H1 (cell line): Measurements from ENCODE around the gene IFI27L1. TPM values are rescaled to one million over a fixed set of nuclear protein-coding genes. Genes with fewer than 3 reads are reported as not detected.

ENCODE experiments used
- CTCF ChIA-PET: fragments of 300-600 bp; sonication (Branson Sonifier 250); formaldehyde crosslinking; loops from one replicate; lab custom pipeline; 2021; ENCODE audit not compliant: partially characterized antibody; lab: Charles Lee
- POLR2A ChIA-PET: fragments of 300-600 bp; sonication (Branson Sonifier 250); formaldehyde crosslinking; loops from one replicate; lab custom pipeline; 2021; ENCODE audit warnings: inconsistent platforms; ENCODE audit not compliant: partially characterized antibody; lab: Charles Lee
- DNase-seq, 2 experiments: peaks; one replicate each; pipeline versions ENCODE4 v3.0.0 to v3.0.0-alpha.2; 2010 to 2022; ENCODE audit warnings: low spot score in 2 of 2, low read depth in 1 of 2, mixed read lengths in 1 of 2
- FAIRE-seq: peaks from 2 replicates; lab custom pipeline; 2011; peaks lifted over from hg19 to GRCh38; lab: Jason Lieb, UNC
- H2AFZ ChIP-seq: 2 replicates; pipeline ENCODE4 v1.8.1; 2012; ENCODE audit warnings: low read length, inconsistent platforms
- H2AK5ac ChIP-seq: 2 replicates; pipeline ENCODE4 v1.6.1; 2013; ENCODE audit warnings: low read depth, low read length
- H2BK120ac ChIP-seq: replicated peaks from 2 replicates; pipeline ENCODE3; 2013; ENCODE audit warnings: low read depth, low read length, inconsistent platforms
- H2BK12ac ChIP-seq: 2 replicates; pipeline ENCODE4 v1.6.1; 2013; ENCODE audit warnings: low read depth, low read length
- H2BK15ac ChIP-seq: 2 replicates; pipeline ENCODE4 v1.6.1; 2013; ENCODE audit warnings: low read length
- H2BK20ac ChIP-seq: 2 replicates; pipeline ENCODE4 v1.6.1; 2013; ENCODE audit warnings: low read length
- H2BK5ac ChIP-seq: 2 replicates; pipeline ENCODE4 v1.6.1; 2013; ENCODE audit warnings: low read depth, low read length
- H3K14ac ChIP-seq: 2 replicates; pipeline ENCODE4 v1.6.1; 2013; ENCODE audit warnings: inconsistent platforms; ENCODE audit not compliant: insufficient read length
- H3K18ac ChIP-seq: 2 replicates; pipeline ENCODE4 v1.6.1; 2013; ENCODE audit warnings: low read length; ENCODE audit errors: extremely low read depth
- H3K23ac ChIP-seq: 2 replicates; pipeline ENCODE4 v1.6.1; 2013; ENCODE audit warnings: inconsistent platforms; ENCODE audit not compliant: insufficient read length
- H3K23me2 ChIP-seq: 2 replicates; pipeline ENCODE4 v1.6.1; 2013; ENCODE audit warnings: low read depth, low read length
- H3K27ac ChIP-seq: 2 replicates; pipeline ENCODE4 v1.6.1; 2011; ENCODE audit warnings: low read depth, low read length, inconsistent platforms
- H3K27me3 ChIP-seq, 4 experiments: replicated peaks in 1 of 4; 1 replicate in 1 of 4; 2 replicates in 3 of 4; pipeline versions ENCODE4 v1.6.1 to v1.8.1; 2011 to 2013; ENCODE audit warnings: low read length in 3 of 4, mild to moderate bottlenecking in 3 of 4, inconsistent platforms in 2 of 4, mixed read lengths in 2 of 4, moderate library complexity in 1 of 4; ENCODE audit not compliant: control insufficient read depth in 3 of 4, insufficient read depth in 3 of 4; ENCODE audit errors: extremely low read depth in 1 of 4
- H3K36me3 ChIP-seq, 4 experiments: 2 replicates each; pipeline versions ENCODE4 v1.6.1 to v1.8.1; 2011 to 2013; ENCODE audit warnings: mild to moderate bottlenecking in 4 of 4, low read length in 3 of 4, moderate library complexity in 2 of 4, control low read depth in 1 of 4, inconsistent platforms in 1 of 4; ENCODE audit not compliant: insufficient read depth in 4 of 4, control insufficient read depth in 2 of 4
- H3K4ac ChIP-seq: replicated peaks from 2 replicates; pipeline ENCODE3; 2013; ENCODE audit warnings: low read length, low read depth, mixed read lengths, inconsistent platforms; ENCODE audit not compliant: insufficient read length
- H3K4me1 ChIP-seq, 4 experiments: replicated peaks in 1 of 4; 1 replicate in 1 of 4; 2 replicates in 3 of 4; pipeline versions ENCODE4 v1.6.1 to v1.8.1; 2011 to 2013; ENCODE audit warnings: low read length in 3 of 4, inconsistent platforms in 2 of 4, mixed read lengths in 1 of 4; ENCODE audit not compliant: insufficient read depth in 4 of 4, control insufficient read depth in 3 of 4
- H3K4me2 ChIP-seq, 2 experiments: 2 replicates each; pipeline versions ENCODE4 v1.6.1 to v1.8.1; 2011 to 2013; ENCODE audit warnings: low read depth in 2 of 2, low read length in 2 of 2, control low read depth in 1 of 2, inconsistent platforms in 1 of 2, mild to moderate bottlenecking in 1 of 2; ENCODE audit not compliant: insufficient read depth in 1 of 2
- H3K4me3 ChIP-seq, 4 experiments: fragments of 200-600, 300-600 bp in 1 of 4; sonication (generic), shearing (Covaris generic), sonication (Bioruptor Twin) in 1 of 4; 2 replicates each; pipeline versions ENCODE4 v1.5.1 to v1.8.1; 2011 to 2016; ENCODE audit warnings: low read length in 4 of 4, low read depth in 3 of 4, control low read depth in 2 of 4, inconsistent platforms in 2 of 4, mild to moderate bottlenecking in 2 of 4, mixed read lengths in 1 of 4, moderate library complexity in 1 of 4; ENCODE audit not compliant: insufficient read depth in 2 of 4; ENCODE audit errors: extremely low read depth in 1 of 4
- H3K56ac ChIP-seq: replicated peaks from 2 replicates; pipeline ENCODE3; 2013; ENCODE audit warnings: low read depth, mild to moderate bottlenecking, mixed read lengths, low read length, inconsistent platforms; ENCODE audit not compliant: insufficient read length
- H3K79me1 ChIP-seq: 2 replicates; pipeline ENCODE4 v1.6.1; 2013; ENCODE audit warnings: low read depth, low read length, control low read depth
- H3K79me2 ChIP-seq, 2 experiments: 2 replicates each; pipeline versions ENCODE4 v1.6.1 to v1.8.1; 2012 to 2013; ENCODE audit warnings: low read length in 2 of 2, mild to moderate bottlenecking in 2 of 2, inconsistent platforms in 1 of 2; ENCODE audit not compliant: insufficient read depth in 2 of 2, control insufficient read depth in 1 of 2
- H3K9ac ChIP-seq, 4 experiments: replicated peaks in 1 of 4; 1 replicate in 1 of 4; 2 replicates in 3 of 4; pipeline versions ENCODE4 v1.6.1 to v1.8.1; 2011 to 2013; ENCODE audit warnings: low read depth in 3 of 4, low read length in 3 of 4, control low read depth in 2 of 4, mild to moderate bottlenecking in 2 of 4, moderate library complexity in 2 of 4, inconsistent platforms in 1 of 4; ENCODE audit errors: extremely low read depth in 1 of 4
- H3K9me3 ChIP-seq, 2 experiments: 2 replicates each; pipeline versions ENCODE4 v1.6.1 to v1.8.1; 2012 to 2013; ENCODE audit warnings: mild to moderate bottlenecking in 2 of 2, moderate library complexity in 2 of 2, control low read depth in 1 of 2, inconsistent platforms in 1 of 2, low read depth in 1 of 2, low read length in 1 of 2, mixed read lengths in 1 of 2; ENCODE audit not compliant: insufficient read depth in 2 of 2
- H4K20me1 ChIP-seq, 2 experiments: replicated peaks in 1 of 2; 2 replicates each; pipeline versions ENCODE3 to v1.8.1; 2011 to 2013; ENCODE audit warnings: inconsistent platforms in 2 of 2, low read length in 2 of 2, mild to moderate bottlenecking in 1 of 2; ENCODE audit not compliant: insufficient read depth in 2 of 2, control insufficient read depth in 1 of 2
- H4K5ac ChIP-seq: 2 replicates; pipeline ENCODE4 v1.6.1; 2013; ENCODE audit warnings: low read length, low read depth, mixed read lengths, inconsistent platforms; ENCODE audit not compliant: insufficient read length
- H4K8ac ChIP-seq: 2 replicates; pipeline ENCODE4 v1.8.0; 2013; ENCODE audit warnings: mild to moderate bottlenecking, moderate library complexity, low read length, inconsistent platforms; ENCODE audit not compliant: insufficient read depth; ENCODE audit errors: extremely low read depth
- H4K91ac ChIP-seq: replicated peaks from 2 replicates; pipeline ENCODE3; 2013; ENCODE audit warnings: low read length, mixed read lengths, inconsistent platforms; ENCODE audit not compliant: insufficient read length
- KDM1A ChIP-seq: fragments of 200-600, 300-600 bp; sonication (generic); IDR thresholded peaks from 2 replicates; pipeline ENCODE4 v1.7.1; 2016; ENCODE audit warnings: mild to moderate bottlenecking, low read length, borderline replicate concordance
- RNF2 ChIP-seq: fragments of 200-900, 300-1000 bp; sonication (generic); IDR thresholded peaks from 2 replicates; pipeline ENCODE4 v1.7.1; 2016; ENCODE audit warnings: borderline replicate concordance, low read depth, mild to moderate bottlenecking, antibody characterized with exemption, low read length; ENCODE audit not compliant: poor library complexity, severe bottlenecking; ENCODE audit errors: missing control alignments
- WGBS, 2 experiments: shearing (Covaris generic) in 1 of 2; methylation state at CpG; one replicate each; pipeline versions ENCODE4 v1.1.6 to v1.1.7; 2013 to 2015; ENCODE audit warnings: low lambda C conversion rate in 2 of 2, mixed read lengths in 2 of 2, inconsistent platforms in 1 of 2, low coverage in 1 of 2, missing lambda C conversion rate in 1 of 2; ENCODE audit not compliant: insufficient replicate concordance in 2 of 2, insufficient coverage in 1 of 2, insufficient read length in 1 of 2; ENCODE audit errors: extremely low coverage in 1 of 2, missing lambda C conversion rate in 1 of 2; 5-methylcytosine and 5-hydroxymethylcytosine counted together
- polyA plus RNA-seq, 7 experiments: library from polyadenylated mRNA; depleted of rRNA in 3 of 7; stranded (reverse) in 5 of 7; unstranded in 2 of 7; fragments of >200 nt in 5 of 7; fragments of 200-250 nt in 2 of 7; gene quantifications; 1 replicate in 5 of 7; 2 replicates in 1 of 7; 4 replicates in 1 of 7; pipeline versions ENCODE4 v1.2.1 to v1.2.3, GENCODE V29; 2011 to 2013; ENCODE audit warnings: missing spikeins in 2 of 7, mixed read lengths in 2 of 7
- total RNA-seq: library from RNA; stranded (reverse); fragmentation: NEBNext Ultra II Directional; extraction: Animal tissue kit (Norgen Biotek cat#: 25700); gene quantifications from 2 replicates; pipeline ENCODE4 v1.2.1, GENCODE V29; 2021

IFI27L1 gene
- total and polyA plus RNA-seq, 2 of the 8 experiments (the other 6 are each of a cell fraction or from before 2014, with no cell fraction given) = 21.2 to 30.5 TPM

- Histone ChIP-seq H4K20me1 (no peaks in the 10 kb centered on the region), H3K4me2 (no peak overlapping the region), H3K18ac (no peak overlapping the region), H3K23me2 (no peaks in the 10 kb centered on the region), H4K5ac (no peak overlapping the region), H2AFZ (no peak overlapping the region), H4K91ac (no peak overlapping the region), H3K9ac (no peak overlapping the region), H4K8ac (no peak overlapping the region), H3K4me3 (no peak overlapping the region), H3K27me3 (no peaks in the 10 kb centered on the region), H3K4me1 (no peaks in the 10 kb centered on the region), H3K27ac (no peak overlapping the region), H3K79me2 (no peaks in the 10 kb centered on the region), H3K23ac (no peak overlapping the region), H3K14ac (no peak overlapping the region), H3K36me3 (no peaks in the 10 kb centered on the region; a peak in 1 of 8 replicates), H3K4ac (no peak overlapping the region), H2BK5ac (no peak overlapping the region), H2BK20ac (no peak overlapping the region), H2BK15ac (no peak overlapping the region), H2BK12ac (no peak overlapping the region), H3K9me3 (no peaks in the 10 kb centered on the region), H3K79me1 (no peaks in the 10 kb centered on the region), H3K56ac (no peak overlapping the region), H2BK120ac (no peak overlapping the region), H2AK5ac (no peak overlapping the region)
- DNase-seq (no peak), FAIRE-seq (no peak)
- WGBS, 2 experiments = 83% methylated on average over 10 of the region's 10 CpGs; no CpG with 5 or more reads in 1 of the 2 experiments
- CTCF ChIA-PET = interaction anchor here (1.9 kb wide), 1 partner anchor 65 kb away, joined by 7 read pairs; no protein-coding TSS in a partner anchor
- POLR2A ChIA-PET = interaction anchor here (1.2 kb wide), 1 partner anchor 27 kb away, joined by 4 read pairs; no protein-coding TSS in a partner anchor
- no peak for TF ChIP-seq KDM1A
- TF ChIP-seq RNF2 = no peak
Observed at GRCh38 chr14:94101748-94102147, 20.6 kb downstream of the IFI27L1 start.
